Liver (tissue), 2 donors: ENCODE data around the gene CTSW.

ENCODE experiments used
- TAF1 ChIP-seq: conservative IDR thresholded peaks from 2 replicates; pipeline ENCODE4 v1.6.1; 2016; ENCODE audit warnings: antibody characterized with exemption, mild to moderate bottlenecking
- TF ChIP-seq, protein P1 (sequence below): IDR thresholded peaks from 2 replicates; pipeline ENCODE4 v1.6.1; 2016; ENCODE audit warnings: antibody characterized with exemption
- donor health status: healthy.

DNA sequence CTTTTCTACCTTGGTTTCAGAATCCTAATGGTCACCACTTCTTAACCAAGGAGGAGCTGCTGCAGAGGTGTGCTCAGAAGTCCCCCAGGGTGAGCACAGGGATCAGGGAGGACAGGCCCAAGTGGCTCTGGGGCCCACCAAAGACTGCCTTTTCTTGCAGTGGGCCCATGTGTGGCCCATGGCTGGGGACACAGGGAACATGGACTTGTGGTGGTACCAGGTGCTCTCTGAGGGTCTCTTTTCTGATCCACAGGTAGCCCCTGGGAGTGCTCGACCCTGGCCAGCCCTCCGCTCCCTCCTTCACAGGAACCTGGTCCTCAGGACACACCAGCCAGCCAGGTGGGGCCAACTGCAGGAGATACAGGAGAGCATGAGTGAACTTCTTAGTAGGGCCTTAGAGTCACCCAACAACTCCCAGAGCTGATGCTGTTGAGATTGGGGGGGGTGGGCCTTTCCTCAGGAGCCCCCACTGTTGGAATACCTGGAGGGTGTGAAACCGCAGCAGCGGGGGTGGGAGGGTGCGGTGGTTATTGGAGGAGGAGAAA is 17.4 kb upstream of the CTSW start:
- no peak for TF ChIP-seq TAF1
- TF ChIP-seq, protein P1, sequence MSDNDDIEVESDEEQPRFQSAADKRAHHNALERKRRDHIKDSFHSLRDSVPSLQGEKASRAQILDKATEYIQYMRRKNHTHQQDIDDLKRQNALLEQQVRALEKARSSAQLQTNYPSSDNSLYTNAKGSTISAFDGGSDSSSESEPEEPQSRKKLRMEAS = no peak
